RCC 7860 (cell line): ENCODE results near the gene NELFCD.

Experiments
- DNase-seq: peaks from one replicate; pipeline ENCODE4 v3.0.0-alpha.2; 2015; ENCODE audit warnings: low spot score
- FAIRE-seq: peaks from 2 replicates; lab custom pipeline; 2012; peaks lifted over from hg19 to GRCh38; lab: Jason Lieb, UNC

NELFCD gene

DNA sequence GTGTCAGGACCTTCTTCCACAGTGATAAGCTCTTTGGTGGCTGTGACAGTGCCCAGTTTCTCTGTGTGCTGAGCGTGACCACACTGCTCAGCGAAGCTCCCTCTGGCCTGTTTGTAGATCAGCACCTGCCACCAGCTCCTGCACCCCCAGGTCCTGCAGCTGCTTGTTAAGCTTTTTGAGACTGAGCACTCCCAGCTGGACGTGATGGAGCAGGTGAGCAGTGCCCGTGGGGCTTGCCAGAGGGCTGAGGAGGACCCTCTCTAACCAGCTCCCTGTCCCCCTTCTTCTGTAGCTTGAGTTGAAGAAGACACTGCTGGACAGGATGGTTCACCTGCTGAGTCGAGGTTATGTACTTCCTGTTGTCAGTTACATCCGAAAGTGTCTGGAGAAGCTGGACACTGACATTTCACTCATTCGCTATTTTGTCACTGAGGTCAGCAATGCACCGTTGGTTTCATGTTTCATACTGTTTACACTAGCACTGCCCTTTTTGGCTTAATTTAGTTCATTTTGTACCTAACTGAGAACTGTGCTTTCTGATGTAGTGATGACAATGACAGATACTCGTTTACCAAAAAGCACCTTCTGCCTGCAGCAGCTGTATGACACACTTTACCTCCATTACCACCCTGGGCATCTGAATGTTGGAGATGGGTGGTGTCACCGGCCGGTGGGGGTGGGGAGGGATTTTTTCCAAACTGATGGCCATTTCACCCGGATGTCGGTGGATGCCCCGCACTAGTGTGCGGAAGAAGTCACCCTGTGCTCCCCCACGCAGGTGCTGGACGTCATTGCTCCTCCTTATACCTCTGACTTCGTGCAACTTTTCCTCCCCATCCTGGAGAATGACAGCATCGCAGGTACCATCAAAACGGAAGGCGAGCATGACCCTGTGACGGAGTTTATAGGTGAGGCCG lies 12.5 kb downstream of the NELFCD start:
- FAIRE-seq = no peak
- no peak for DNase-seq

DNA sequence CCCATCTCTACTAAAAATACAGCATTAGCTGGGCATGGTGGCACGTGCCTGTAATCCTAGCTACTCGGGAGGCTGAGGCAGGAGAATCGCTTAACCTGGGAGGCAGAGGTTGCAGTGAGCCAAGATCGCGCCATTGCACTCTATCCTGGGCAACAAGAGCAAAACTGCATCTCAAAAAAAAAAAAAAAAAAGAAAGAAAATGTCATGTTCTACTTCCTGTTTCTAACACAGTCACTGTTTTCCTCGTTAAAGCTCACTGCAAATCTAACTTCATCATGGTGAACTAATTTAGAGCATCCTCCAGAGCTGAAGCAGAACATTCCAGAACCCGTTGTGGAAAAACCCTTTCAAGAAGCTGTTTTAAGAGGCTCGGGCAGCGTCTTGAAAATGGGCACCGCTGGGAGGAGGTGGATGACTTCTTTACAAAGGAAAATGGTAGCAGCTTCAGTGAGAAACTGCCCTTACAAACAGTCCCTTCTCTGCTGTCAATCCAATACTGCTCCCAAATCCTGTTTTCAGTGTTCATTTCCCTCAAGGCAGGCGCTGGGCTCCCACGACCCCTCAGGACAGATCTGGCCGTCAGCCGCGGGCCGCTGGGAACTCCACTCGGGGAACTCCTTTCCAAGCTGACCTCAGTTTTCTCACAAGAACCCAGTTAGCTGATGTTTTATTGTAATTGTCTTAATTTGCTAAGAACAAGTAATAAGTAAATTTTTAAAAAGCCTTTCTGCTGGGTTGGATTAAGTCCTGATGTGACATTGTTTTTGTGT lies 13.5 kb downstream of the NELFCD start:
- FAIRE-seq = no peak

DNA sequence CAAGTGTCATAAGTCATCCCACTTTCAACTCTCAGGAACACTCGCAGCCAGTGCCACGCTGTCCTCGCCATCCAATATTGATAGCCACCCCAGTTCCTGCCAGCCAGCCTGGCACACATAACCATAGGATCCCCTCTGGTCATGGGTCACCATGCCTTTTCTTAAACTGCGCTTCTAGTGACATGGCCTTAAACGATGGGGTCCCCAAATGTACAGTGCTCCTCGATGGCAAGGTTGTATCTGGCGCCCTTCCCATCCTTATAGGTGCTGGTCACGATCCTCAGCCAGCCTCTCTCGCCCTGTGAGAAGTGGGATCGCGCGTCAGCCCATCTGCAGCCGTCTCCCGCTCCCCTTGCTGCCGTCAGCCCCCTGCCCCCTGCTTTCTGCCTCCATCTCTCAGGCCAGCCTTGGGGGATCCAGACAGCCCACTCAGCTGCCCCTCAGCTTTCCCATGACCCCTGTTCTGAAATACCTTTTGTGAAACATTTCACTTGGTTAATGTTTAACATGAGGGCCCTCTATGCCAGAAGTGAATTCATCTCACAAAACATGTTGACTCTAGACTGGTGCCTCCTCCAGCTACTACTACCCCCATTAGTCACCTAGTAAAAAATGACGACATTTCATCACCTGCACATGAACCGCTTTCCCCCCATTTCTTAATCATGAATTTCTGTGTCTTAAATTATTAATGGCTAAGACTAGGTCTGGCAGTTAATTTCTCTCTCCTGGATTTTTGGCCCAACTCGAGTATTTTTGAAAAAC lies 14.6 kb downstream of the NELFCD start:
- FAIRE-seq = no peak
- DNase-seq = peak; percentile 48

More for the DNA sequence above, 13.5 kb downstream of the NELFCD start:
- no peak for DNase-seq

DNA sequence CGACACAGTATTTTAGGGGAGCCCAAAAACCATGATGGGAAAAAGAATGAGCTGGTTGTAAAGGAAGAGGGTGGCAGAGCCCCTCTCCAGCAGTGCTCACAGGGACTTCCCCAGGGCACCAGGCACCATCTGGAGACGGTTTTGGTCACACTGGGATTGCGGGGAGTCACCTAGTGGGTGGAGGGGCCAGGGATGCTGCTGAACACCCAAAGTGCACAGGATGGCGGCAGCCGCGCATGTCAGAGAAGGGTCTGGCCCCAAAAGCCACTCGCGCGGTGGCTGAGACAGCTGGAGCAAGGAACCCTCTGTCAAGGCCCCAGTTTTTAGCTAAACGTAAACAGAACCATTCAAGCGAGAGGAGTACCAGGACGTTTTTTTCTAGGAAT lies 15.2 kb downstream of the NELFCD start:
- DNase-seq = no peak
- FAIRE-seq = no peak

DNA sequence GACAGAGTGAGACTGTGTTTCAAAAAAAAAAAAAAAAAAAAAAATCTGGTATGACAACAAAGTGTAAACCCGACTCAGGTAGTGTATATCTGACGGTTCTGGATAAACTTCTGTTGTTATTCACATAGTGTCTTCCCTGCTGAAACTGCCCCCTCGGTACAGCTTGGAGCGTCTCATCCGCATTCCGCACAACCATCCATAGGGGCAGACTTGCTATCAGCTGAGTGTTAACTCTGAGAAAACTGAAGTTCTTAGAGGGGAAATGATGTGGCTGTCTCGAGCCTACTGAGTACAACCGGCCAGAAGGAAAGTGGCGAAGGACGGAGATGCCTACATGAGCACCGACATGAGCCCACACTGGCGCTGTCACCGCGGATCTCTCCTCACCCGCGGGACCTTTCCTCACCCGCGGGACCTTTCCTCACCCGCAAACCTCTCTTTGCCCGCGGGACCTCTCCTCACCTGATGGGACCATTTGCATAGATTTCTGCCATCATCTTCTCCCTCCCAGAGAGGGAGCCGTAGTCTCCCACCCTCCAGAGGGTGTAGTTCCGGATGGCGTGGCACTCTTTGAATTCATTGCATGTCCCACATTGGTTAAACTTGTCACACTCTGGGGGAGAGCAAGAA lies 16.2 kb downstream of the NELFCD start:
- FAIRE-seq (no peak), DNase-seq (no peak)

- DNase-seq = no peak
- FAIRE-seq = no peak
These were observed 17.6 kb downstream of the NELFCD start for GRCh38 chr20:58998656-58999055.

GRCh38 chr20:59000326-59000725 lies 19.3 kb downstream of the NELFCD start:
- DNase-seq (no peak), FAIRE-seq (no peak)

DNA sequence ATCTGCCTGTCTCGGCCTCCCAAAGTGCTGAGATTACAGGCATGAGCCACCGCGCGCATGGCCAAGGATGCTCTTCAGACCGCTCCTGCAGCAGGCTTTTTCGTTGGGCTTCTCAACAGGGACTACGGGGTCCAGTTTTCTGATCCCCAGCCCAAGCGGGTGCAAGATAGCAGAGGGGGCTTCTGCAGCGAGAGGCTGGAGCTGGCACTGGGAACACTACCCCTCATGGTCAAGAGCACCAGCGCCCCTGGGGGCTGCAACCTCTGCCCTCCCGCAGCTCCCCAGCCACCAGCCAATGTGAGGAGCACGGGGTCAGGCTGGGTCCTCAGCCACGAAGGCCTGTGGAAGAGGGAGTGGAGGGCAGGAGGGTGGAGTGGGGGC lies 20.0 kb downstream of the NELFCD start:
- no peak for DNase-seq
- no peak for FAIRE-seq

DNA sequence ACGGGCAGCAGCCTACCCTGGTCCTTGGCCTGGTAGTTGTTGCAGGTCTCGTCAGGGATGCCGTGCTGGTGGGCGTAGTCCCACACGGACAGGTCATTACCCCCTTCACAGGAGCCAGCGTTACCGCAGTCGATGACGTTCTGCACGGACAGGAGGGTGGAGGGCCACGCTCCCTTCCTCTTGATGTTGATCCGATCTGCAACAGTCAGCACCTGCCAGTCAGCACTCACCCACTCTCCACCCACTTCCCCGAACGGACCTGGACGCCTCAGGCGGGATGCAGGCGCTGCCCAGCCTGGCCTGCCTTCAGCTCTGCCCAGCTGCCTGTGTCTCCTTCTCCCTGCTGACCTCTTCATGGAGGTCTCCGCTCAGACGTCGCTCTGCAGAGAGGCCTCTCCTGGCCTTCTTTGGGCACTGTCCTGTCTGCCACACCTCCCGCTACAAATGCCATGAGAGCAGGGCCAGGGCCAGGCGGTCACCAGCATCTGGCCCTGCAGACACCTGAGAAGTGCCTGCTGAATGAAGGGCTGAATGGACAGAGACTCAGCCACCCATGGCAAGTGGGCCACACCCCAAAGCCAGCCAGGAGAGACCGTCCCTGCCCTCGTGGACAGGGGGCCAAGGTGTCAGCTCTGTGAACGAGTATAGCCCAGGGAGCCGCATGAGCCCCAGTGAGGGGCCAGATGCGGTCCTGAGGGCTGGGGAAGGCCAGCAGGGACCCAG lies 20.6 kb downstream of the NELFCD start:
- DNase-seq = no peak
- no peak for FAIRE-seq

DNA sequence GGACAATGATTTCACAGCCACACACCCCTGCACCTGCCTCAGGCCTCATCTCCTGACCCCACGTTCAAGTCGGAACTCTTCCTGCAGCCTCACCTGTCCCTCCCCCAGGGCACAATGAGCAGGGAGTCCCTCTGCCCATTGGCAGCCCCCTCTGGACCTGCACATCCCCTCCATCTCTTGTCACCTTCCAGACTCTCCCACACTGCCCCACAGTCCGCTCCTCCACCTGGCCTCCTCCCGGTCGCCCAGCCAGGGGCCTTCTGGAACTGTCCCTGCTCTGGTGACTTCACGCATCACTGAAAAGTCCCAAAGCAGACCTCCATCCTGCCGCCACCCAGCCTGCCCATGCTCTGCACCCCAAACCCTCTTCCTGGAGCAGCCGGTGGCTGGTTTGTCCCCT lies 21.3 kb downstream of the NELFCD start:
- no peak for FAIRE-seq
- DNase-seq = no peak

- DNase-seq = no peak
- FAIRE-seq = no peak
These were observed 21.9 kb downstream of the NELFCD start for GRCh38 chr20:59002874-59003399.

- FAIRE-seq = no peak
These were observed 22.9 kb downstream of the NELFCD start for GRCh38 chr20:59003836-59004492.

GRCh38 chr20:59004493-59004762 lies 23.4 kb downstream of the NELFCD start:
- FAIRE-seq (no peak), DNase-seq (no peak)

More at GRCh38 chr20:59003836-59004492, 22.9 kb downstream of the NELFCD start:
- no peak for DNase-seq

GRCh38 chr20:59004763-59005522 lies 23.9 kb downstream of the NELFCD start:
- FAIRE-seq = no peak
- no peak for DNase-seq

GRCh38 chr20:59005523-59006166 lies 24.6 kb downstream of the NELFCD start:
- no peak for FAIRE-seq
- no peak for DNase-seq

DNA sequence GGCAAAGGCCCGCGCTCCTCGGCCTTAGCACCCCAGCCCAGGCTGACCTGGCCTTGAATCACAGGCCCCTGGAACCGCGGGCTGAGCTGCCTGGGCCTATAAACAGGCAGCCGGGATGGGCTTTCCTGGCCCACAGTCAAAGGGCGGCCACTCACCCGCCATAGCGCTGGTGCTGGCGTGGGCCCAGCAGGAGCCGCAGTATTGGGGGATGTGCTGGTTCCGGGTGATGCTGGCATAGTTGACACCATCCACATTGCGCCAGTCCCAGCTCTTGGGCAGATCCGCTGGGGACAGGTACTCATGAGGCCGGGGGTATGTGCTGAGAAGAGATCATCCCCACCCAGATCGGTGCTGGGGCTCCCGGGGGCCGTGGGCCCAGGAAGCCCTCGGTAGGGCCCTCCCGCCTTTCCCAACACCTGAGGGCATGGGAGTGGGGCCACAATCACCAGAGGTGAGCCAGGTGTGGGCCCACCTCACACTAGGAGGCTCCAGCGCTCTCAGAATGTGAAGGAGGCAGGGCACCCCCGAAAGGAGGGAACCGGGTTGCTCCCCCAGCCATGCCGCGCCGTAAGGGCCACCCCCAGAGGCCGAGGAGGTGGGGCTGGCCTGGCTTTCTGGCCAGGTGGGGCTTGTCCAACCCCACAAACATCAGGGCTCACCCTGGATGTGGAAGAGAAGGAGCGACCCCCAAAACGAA lies 25.3 kb downstream of the NELFCD start:
- FAIRE-seq (no peak), DNase-seq (peak; percentile 35)

- FAIRE-seq (no peak), DNase-seq (peak; percentile 47)
These were observed 26.0 kb downstream of the NELFCD start, which contains the start of gene CTSZ for GRCh38 chr20:59006864-59007664. TSS of gene CTSZ (minus strand) at chr20:59007254. CDS start at chr20:59007128, 126 bp downstream.
